Liver (tissue), 3 donors: ENCODE measurements around the gene RASGRP4.

ENCODE experiments used
- ATF3 ChIP-seq: IDR thresholded peaks from 2 replicates; pipeline ENCODE4 v1.6.1; 2016; ENCODE audit warnings: antibody characterized with exemption
- CTCF ChIP-seq: fragments of 150-350 bp; IDR thresholded peaks from 2 replicates; pipeline ENCODE4 v1.5.1; 2017; ENCODE audit warnings: improper control_type of control experiment, low read depth, low read length; ENCODE audit not compliant: missing input control
- EGR1 ChIP-seq, 2 donors: IDR thresholded peaks; 2 replicates each; pipeline ENCODE4 v1.6.1; 2016 to 2018; ENCODE audit warnings: antibody characterized with exemption in 2 of 2, low read depth in 2 of 2
- FOXA1 ChIP-seq: IDR thresholded peaks from 2 replicates; pipeline ENCODE4 v1.6.1; 2016; ENCODE audit warnings: antibody characterized with exemption
- GABPA ChIP-seq, 2 donors: IDR thresholded peaks in 1 of 2; conservative IDR thresholded peaks in 1 of 2; 2 replicates each; pipeline ENCODE4 v1.6.1; 2016; ENCODE audit warnings: antibody characterized with exemption in 2 of 2, mild to moderate bottlenecking in 1 of 2, moderate library complexity in 1 of 2
- JUND ChIP-seq, 2 donors: IDR thresholded peaks; 2 replicates each; pipeline ENCODE4 v1.6.1; 2016; ENCODE audit warnings: antibody characterized with exemption in 2 of 2
- MAX ChIP-seq: IDR thresholded peaks from 2 replicates; pipeline ENCODE4 v1.6.1; 2016; ENCODE audit warnings: antibody characterized with exemption
- NR2F2 ChIP-seq: IDR thresholded peaks from 2 replicates; pipeline ENCODE4 v1.6.1; 2016; ENCODE audit warnings: antibody characterized with exemption
- REST ChIP-seq: IDR thresholded peaks from 2 replicates; pipeline ENCODE4 v1.6.1; 2016; ENCODE audit warnings: antibody characterized with exemption, mild to moderate bottlenecking
- SP1 ChIP-seq: IDR thresholded peaks from 2 replicates; pipeline ENCODE4 v1.6.1; 2018; ENCODE audit warnings: antibody characterized with exemption, mild to moderate bottlenecking
- TAF1 ChIP-seq: conservative IDR thresholded peaks from 2 replicates; pipeline ENCODE4 v1.6.1; 2016; ENCODE audit warnings: antibody characterized with exemption, mild to moderate bottlenecking
- YY1 ChIP-seq: IDR thresholded peaks from 2 replicates; pipeline ENCODE4 v1.6.1; 2016; ENCODE audit warnings: antibody characterized with exemption, mild to moderate bottlenecking
- donor health status: healthy.
- donor health status: healthy.

GRCh38 chr19:38451629-38452028 lies 25.6 kb upstream of the RASGRP4 start:
- TF ChIP-seq JUND (IDR thresholded peaks at IDR 0.05) (no peak), SP1 (no peak), YY1 (no peak), CTCF (no peak), REST (no peak), TAF1 (no peak), FOXA1 (no peak), GABPA (IDR thresholded peaks at IDR 0.05 in 1 of 2, conservative IDR thresholded peaks at IDR 0.05 in 1 of 2) (no peak), NR2F2 (no peak), EGR1 (IDR thresholded peaks at IDR 0.05; ENCODE audit: low read depth in 2 of 2) (no peak), MAX (no peak), ATF3 (no peak)
